Skeletal muscle cell (primary cell): ENCODE measurements around the gene SHISA5.
A peak's percentile ranks its signal among the peaks of the same experiment; 100 is the strongest.

Source experiments
- DNase-seq: peaks from one replicate; pipeline ENCODE4 v3.0.0-alpha.2; 2010; ENCODE audit warnings: low read depth
- H3K4me3 ChIP-seq: 2 replicates; pipeline ENCODE4 v1.5.1; 2011; ENCODE audit warnings: low read depth, mild to moderate bottlenecking, control low read depth, low read length, moderate library complexity

The SHISA5 gene

DNA sequence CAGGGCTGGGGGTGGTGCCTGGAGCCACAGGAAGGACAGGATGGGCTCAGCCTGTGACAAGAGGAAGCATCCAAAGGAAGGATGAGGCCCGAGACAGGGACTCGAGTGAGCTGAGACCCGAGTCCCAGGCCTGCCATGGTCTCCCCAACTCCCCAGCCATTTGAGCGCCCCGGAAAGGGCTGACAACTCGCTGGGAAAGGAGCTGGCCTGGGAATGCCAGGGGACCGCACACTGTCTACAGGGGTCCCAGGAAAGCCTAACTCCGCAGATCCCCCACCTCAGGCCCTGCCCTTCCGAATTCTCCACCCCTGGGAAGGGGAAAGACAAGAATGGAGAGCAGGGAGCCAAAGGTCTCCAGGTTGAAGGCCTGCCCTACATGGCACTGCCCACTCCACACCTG lies 21.0 kb upstream of the SHISA5 start:
- DNase-seq, result no peak
- no peak overlapping the region for H3K4me3 ChIP-seq

- no peak for DNase-seq
- H3K4me3 ChIP-seq, result no peak overlapping the region
These were observed 17.7 kb upstream of the SHISA5 start for GRCh38 chr3:48521635-48522034.

DNA sequence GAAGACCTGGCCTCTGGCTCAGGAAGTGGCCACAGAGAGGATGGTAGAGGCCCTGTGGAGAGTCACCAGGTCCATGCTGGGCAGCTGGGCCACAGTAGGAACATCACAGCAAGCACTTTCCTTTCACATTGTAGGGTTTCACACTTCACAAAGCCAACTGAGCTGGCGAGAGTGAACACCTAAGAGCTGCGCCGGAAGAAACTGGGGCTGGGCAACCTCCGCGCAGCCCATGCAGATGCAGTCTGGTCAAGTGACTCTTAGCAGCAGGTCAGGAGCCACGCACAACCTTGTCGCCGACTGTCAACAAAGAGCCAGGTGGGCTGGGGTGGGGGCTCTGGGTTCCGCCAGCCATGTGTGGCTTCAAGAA lies 15.3 kb upstream of the SHISA5 start:
- H3K4me3 ChIP-seq, result no peak overlapping the region
- DNase-seq, result no peak

GRCh38 chr3:48518638-48519276 lies 14.8 kb upstream of the SHISA5 start:
- no peak overlapping the region for H3K4me3 ChIP-seq
- no peak for DNase-seq

DNA sequence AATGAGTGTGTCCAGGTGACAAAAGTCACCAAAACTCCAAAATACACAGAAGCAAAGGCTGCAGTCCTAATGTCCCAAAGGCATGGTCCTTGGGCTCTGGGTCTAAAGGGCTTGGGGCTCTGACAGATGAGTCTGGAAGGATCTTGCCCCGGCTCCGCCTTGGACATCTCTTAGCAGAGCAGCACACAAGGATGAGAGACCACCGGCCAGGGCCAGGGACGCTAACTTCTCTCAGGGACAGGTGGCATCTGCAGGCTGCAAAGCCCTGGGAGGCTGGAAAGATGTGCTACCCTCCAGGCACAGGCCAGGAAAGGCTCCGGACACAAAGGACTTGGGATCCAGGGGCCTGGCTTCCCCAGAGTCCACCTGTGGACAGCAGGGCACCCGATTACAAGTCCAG lies 14.1 kb upstream of the SHISA5 start:
- no peak for DNase-seq
- H3K4me3 ChIP-seq, result no peak overlapping the region

GRCh38 chr3:48516571-48516970 lies 12.6 kb upstream of the SHISA5 start:
- H3K4me3 ChIP-seq, result no peak overlapping the region
- no peak for DNase-seq

- H3K4me3 ChIP-seq, result no peak overlapping the region
- DNase-seq, result no peak
These were observed 10.7 kb upstream of the SHISA5 start for GRCh38 chr3:48514431-48515227.

DNA sequence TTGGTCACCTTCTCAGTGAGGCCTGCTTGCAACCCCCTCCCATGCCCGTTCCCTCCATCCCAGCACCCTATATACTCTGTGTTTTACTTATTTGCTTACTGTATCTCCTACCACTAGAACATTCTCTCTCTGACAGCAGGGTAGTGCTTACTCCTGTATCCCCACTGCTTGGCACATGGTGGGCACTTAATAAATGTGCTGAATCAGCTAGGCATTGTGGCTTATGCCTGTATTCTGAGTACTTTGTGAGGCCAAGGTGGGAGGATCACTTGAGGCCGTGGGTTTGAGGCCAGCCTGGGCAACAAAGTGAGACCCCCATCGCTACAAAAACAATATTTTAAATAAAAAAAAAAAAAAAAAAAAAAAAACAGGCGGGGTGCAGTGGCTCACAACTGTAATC lies 7.6 kb upstream of the SHISA5 start:
- no peak overlapping the region for H3K4me3 ChIP-seq
- DNase-seq, result no peak

DNA sequence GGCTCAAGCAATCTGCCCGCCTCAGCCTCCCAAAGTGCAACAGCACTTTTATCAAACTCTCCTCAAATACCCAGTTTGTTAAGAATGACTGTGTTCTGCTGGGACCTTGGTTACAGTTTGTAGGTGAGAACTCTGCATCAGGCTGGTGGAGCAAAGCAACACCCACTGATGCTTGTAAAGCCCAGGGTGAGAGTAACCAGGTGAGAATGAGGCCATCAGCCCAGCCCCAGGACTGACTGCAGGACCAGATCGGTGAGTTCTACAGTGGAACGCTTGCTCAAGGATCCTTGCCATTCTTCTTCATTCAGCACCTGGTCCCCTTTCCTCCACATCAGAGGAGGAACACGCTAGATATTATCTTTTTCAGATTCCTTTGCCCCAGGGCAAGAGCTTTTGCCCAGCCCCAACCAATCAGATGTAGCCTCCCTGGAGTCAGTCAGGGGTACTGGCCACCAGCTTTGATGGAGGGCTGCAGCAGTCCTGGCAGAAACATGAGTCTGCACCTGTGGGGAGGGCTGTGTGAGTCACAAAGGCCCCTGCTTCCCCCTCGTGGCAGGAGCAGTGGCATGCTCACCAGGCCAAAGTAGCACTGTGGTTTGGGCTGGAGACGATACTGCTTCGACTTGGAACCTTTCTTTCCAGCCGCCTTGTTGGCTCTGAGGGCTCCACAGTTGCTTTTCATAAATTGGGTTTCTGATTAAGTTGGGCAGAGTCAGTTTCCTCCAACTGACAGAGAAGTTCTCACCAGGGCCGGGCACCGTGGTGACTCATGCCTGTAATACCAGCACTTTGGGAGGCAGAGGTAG lies 3.5 kb upstream of the SHISA5 start:
- H3K4me3 ChIP-seq, result no peak overlapping the region
- peak; percentile 27 for DNase-seq

- no peak for DNase-seq
- no peak overlapping the region for H3K4me3 ChIP-seq
These were observed 2.1 kb upstream of the SHISA5 start for GRCh38 chr3:48505968-48506504.

- no peak for DNase-seq
These were observed 1.2 kb upstream of the SHISA5 start for GRCh38 chr3:48505146-48505545.

DNA sequence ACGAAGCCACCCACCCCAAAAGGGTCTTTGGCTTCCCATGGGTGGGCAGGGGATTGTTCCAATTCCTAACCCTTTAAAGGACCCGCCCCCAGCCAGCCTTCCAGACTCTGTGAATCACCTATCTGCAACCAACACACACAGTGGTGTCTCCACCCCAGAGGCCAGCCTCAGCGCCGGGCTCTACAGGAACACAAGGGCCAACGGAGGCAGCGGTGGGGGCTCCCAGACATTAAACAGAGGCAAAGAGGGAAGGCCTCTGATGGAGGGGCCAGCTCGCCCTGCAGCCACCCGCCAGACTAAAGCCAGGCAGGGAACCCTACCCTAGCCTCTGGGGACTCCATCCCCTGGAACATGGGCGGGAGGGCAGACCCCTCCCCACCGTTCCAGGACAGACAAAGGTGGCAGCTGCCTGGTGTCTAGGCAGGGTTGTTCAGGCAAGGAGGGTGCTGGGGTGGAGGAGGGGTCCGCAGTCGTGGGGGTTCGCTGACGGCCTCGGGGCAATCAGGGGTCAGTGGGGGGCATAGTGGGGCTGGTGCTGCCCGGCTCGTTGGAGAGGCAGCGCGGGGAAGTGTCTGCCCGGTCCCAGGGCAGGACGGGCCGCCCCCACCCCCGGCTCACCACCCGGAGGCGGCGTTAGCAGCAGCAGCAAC lies 448 bp downstream of the SHISA5 start:
- H3K4me3 ChIP-seq, result peak overlapping the region; percentile 73
- DNase-seq, result no peak

More at GRCh38 chr3:48505146-48505545, 1.2 kb upstream of the SHISA5 start:
- no peak overlapping the region for H3K4me3 ChIP-seq

GRCh38 chr3:48502728-48503168 lies 1.2 kb downstream of the SHISA5 start:
- no peak for DNase-seq
- H3K4me3 ChIP-seq, result peak overlapping the region; percentile 73

GRCh38 chr3:48502121-48502520 lies 1.9 kb downstream of the SHISA5 start:
- no peak for DNase-seq
- H3K4me3 ChIP-seq, result no peak overlapping the region

GRCh38 chr3:48501196-48501595 lies 2.8 kb downstream of the SHISA5 start:
- no peak for DNase-seq
- no peak overlapping the region for H3K4me3 ChIP-seq

DNA sequence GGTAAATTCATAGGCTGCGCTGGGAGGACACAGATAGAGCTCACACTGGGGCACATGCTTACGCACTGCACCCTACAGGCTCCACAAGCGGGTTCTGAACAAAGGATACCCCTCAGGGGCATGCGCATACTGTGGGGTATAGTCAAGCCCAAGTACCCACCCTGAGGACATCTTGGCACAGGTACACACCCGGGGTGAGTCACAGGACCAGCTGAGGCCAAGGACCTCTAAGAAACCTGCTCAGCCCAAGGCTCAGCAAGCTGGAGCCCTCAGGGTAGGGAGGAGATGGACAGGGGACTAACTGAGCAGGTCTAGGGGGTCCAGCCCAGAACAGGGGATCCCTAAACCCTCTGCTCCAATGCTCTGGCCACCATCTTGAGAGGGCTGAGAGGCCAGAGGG lies 3.3 kb downstream of the SHISA5 start:
- no peak overlapping the region for H3K4me3 ChIP-seq
- no peak for DNase-seq

DNA sequence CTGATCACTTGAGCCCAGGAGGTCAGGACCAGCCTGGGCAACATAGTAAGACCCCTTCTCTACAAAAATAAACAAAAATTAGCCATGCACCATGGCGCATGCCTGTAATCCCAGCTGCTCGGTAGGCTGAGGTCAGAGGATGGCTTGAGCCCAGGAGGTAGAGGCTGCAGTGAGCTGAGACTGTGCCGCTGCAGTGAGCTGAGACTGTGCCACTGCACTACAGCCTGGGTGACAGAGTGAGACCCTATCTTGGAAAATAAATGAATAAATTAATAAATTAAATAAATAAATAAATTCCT lies 10.8 kb downstream of the SHISA5 start:
- DNase-seq, result no peak
- H3K4me3 ChIP-seq, result no peak overlapping the region

- no peak overlapping the region for H3K4me3 ChIP-seq
- DNase-seq, result no peak
These were observed 11.3 kb downstream of the SHISA5 start for GRCh38 chr3:48492461-48493202.

GRCh38 chr3:48486952-48487351 lies 17.0 kb downstream of the SHISA5 start:
- no peak for DNase-seq
- no peak overlapping the region for H3K4me3 ChIP-seq
